Brain microvascular endothelial cell (primary cell): ENCODE measurements around the gene CRAMP1.

Experiments used
- DNase-seq: peaks from one replicate; pipeline ENCODE4 v3.0.0-alpha.2; 2020
- H3K27ac ChIP-seq: fragments of 250-450 bp; sonication (Bioruptor Pico); 2 replicates; pipeline ENCODE4 v1.5.1; 2020; ENCODE audit warnings: mild to moderate bottlenecking, moderate library complexity
- H3K27me3 ChIP-seq: fragments of 250-450 bp; sonication (Bioruptor Pico); replicated peaks from 2 replicates; pipeline ENCODE4 v1.5.1; 2020; ENCODE audit warnings: mild to moderate bottlenecking
- H3K36me3 ChIP-seq: fragments of 250-450 bp; sonication (Bioruptor Pico); replicated peaks from 2 replicates; pipeline ENCODE4 v1.5.1; 2020; ENCODE audit warnings: mild to moderate bottlenecking
- H3K4me3 ChIP-seq: 2 replicates; pipeline ENCODE4 v1.5.1; 2011; ENCODE audit warnings: low read depth, mild to moderate bottlenecking, control low read depth, low read length, moderate library complexity
- in situ Hi-C: cut with HindIII; loops from 2 replicates; pipeline ENCODE4 v1.10.0; 2017; ENCODE audit warnings: low sequenced_read_pairs, low pct_ligation_motif_present
- TF ChIP-seq, protein P1 (sequence below): IDR thresholded peaks from 2 replicates; pipeline ENCODE4 v1.5.1; 2011; ENCODE audit warnings: low read depth, mild to moderate bottlenecking, moderate library complexity, low read length, control low read depth, inconsistent platforms; ENCODE audit errors: missing control alignments

Gene CRAMP1

DNA sequence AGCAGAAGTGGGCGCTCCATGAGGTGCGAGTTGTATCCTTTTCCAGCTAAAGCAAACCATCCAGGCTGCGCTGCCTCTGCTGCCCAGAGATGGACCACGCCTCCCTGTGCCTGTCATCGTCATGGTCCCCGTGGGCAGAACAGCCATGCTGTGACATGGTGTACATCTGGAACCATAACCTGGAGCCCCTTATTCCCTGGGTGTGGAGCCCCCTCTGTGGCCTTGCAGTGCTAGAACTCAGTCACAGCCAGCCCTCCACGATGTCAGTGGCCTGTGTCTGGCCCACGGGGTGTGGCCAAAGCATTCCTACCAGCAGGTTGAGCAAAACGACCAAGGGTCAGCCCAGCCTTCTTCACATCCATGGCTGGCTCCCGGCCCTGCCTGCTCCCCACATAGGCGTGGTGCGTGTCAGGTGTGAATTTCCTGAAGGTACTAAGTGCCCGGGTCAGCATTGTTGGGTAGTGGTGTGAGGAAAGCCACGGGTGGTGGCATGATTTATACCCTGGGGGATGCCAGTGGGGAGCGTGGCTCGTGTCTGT lies 43.2 kb downstream of the CRAMP1 start:
- DNase-seq: no peak
- Histone ChIP-seq H3K4me3 (no peak overlapping the region), H3K36me3 (peaks cover 67% of the 10 kb centered on the region)

DNA sequence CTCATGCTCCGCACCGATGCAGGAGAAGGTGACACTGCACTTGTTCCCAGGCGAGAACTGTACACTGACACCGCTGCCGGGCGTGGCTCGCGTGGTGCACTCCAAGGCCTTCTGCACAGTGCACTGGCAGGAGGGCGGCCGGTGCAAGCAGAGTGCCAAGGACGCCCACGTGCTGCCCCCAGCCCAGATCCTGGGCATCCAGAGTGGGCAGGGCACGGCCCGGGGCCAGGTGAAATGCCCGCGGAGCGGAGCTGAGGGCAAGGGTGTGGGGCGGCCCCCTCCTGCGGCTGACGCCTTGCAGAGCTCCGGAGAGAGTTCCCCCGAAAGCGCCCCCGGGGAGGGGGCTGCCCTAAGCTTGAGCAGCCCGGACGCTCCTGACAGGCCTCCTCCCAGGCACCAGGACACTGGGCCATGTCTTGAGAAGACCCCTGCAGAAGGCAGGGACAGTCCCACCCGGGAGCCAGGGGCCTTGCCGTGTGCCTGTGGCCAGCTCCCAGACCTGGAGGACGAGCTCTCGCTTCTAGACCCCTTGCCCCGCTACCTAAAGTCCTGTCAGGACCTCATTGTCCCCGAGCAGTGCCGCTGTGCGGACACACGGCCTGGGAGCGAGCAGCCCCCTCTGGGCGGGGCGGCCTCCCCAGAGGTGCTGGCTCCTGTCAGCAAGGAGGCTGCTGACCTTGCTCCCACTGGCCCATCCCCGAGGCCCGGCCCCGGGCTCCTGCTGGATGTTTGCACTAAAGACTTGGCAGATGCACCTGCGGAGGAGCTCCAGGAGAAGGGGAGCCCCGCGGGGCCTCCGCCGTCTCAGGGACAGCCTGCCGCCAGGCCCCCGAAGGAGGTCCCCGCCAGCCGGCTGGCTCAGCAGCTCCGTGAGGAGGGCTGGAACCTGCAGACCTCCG lies 44.0 kb downstream of the CRAMP1 start:
- TF ChIP-seq, protein P1, sequence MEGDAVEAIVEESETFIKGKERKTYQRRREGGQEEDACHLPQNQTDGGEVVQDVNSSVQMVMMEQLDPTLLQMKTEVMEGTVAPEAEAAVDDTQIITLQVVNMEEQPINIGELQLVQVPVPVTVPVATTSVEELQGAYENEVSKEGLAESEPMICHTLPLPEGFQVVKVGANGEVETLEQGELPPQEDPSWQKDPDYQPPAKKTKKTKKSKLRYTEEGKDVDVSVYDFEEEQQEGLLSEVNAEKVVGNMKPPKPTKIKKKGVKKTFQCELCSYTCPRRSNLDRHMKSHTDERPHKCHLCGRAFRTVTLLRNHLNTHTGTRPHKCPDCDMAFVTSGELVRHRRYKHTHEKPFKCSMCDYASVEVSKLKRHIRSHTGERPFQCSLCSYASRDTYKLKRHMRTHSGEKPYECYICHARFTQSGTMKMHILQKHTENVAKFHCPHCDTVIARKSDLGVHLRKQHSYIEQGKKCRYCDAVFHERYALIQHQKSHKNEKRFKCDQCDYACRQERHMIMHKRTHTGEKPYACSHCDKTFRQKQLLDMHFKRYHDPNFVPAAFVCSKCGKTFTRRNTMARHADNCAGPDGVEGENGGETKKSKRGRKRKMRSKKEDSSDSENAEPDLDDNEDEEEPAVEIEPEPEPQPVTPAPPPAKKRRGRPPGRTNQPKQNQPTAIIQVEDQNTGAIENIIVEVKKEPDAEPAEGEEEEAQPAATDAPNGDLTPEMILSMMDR: no peak
- H3K4me3 ChIP-seq: no peak overlapping the region
- in situ Hi-C loops: no loop called here

More for the DNA sequence above, 43.2 kb downstream of the CRAMP1 start:
- TF ChIP-seq, protein P1: no peak
- Histone ChIP-seq H3K27ac (no peak overlapping the region), H3K27me3 (no peaks in the 10 kb centered on the region)
- in situ Hi-C loops: no loop called here

DNA sequence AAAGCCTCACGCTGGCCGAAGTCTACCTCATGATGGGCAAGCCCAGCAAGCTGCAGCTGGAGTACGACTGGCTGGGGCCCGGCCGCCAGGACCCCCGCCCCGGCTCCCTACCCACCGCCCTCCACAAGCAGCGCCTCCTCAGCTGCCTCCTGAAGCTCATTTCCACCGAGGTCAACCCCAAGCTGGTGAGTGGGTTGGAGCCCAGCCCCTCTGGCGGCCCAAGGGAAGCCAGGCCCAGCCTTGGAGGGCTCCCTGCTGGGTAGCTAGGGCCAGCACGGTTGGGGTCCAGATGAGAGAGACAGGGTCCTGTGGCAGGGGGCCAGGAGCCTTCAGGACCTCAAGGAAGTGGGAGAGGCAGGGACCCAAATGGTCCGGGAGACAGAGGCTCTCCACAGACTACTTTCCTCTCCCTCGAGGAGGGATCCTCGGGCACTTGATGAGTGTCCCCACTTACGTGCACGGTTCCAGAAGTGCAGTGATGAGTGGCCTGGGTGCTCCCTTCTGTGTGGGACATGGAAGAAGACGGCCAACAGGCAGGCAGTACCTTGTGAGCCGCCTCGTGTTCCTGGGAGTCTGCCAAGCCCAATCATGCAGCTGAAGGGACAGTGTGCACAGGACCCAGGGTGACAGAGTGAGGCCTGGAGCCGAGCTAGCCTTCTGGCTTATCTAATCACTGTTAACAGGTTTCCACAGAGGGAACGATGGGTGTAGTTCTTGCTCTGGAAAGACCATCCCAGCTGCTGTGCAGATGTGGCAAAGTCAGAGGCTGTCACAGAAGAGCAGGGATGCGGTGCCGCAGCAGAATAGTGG lies 44.9 kb downstream of the CRAMP1 start:
- Histone ChIP-seq H3K4me3 (no peak overlapping the region), H3K36me3 (peaks cover 67% of the 10 kb centered on the region), H3K27ac (no peak overlapping the region), H3K27me3 (no peaks in the 10 kb centered on the region)
- DNase-seq: no peak
- TF ChIP-seq, protein P1: no peak
- in situ Hi-C loops: no loop called here

More for the DNA sequence above, 44.0 kb downstream of the CRAMP1 start:
- DNase-seq: no peak
- H3K36me3 ChIP-seq: peaks cover 66% of the 10 kb centered on the region
- H3K27ac ChIP-seq: no peak overlapping the region
- no peaks in the 10 kb centered on the region for H3K27me3 ChIP-seq

DNA sequence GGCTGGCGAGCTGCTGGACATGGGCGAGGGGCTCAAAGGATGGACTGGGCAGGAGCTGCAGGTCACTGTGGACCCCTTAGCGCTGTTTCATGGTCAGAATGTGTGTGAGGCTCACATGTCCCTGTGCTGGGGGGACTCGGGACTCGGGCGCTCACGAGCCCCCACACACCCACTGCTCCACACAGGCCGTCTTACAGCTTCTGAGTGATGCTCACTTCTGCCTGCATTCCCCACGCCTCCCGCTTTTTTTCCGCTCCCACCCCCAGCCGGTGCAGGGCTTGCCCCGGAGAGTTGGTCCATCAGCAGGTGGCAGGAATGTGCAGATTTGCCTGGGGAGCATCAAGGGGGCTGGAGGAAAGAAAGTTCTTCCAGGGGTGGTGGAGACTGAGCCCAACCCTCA lies 45.7 kb downstream of the CRAMP1 start:
- no peak overlapping the region for H3K4me3 ChIP-seq
- DNase-seq: no peak
- no peak overlapping the region for H3K27ac ChIP-seq
- TF ChIP-seq, protein P1: no peak
- in situ Hi-C loops: no loop called here
- H3K27me3 ChIP-seq: no peaks in the 10 kb centered on the region
- peaks cover 69% of the 10 kb centered on the region for H3K36me3 ChIP-seq

DNA sequence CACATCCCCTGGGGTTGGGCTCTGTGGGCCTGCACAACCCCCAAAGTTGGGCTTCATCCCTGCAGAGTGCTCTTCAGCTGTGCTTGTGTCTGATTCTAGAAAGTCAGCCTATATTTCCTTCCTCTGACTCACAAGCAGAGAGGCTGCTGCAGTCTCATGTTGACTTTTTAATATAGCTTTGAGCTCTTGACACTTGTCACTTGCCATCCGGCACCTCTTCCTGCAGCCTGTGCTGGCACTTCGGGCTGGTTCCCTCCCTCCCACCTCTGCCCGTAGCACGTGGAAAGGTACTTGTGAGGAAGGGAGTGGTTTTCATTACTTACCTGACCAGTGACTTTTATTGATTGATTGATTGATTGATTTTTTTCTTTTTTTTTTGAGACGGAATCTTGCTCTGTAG lies 46.9 kb downstream of the CRAMP1 start:
- Histone ChIP-seq H3K36me3 (peaks cover 75% of the 10 kb centered on the region), H3K27ac (no peak overlapping the region), H3K4me3 (no peak overlapping the region), H3K27me3 (no peaks in the 10 kb centered on the region)
- no peak for DNase-seq
- TF ChIP-seq, protein P1: no peak
- in situ Hi-C loops: no loop called here
